ENCODE results near the gene GALM. TPM values are rescaled to one million over a fixed set of nuclear protein-coding genes. Genes with fewer than 3 reads are reported as not detected.

The GALM gene
- total RNA-seq, 1 experiment from 2014 or later: 9.1 TPM

- Mint-ChIP-seq H3K36me3 (ENCODE audit: insufficient read depth, unreplicated experiment) (peaks cover 82% of the 10 kb centered on the region), H3K9me3 (ENCODE audit: low read depth, unreplicated experiment) (peaks cover 4% of the 10 kb centered on the region), H3K27ac (ENCODE audit: unreplicated experiment) (no peak overlapping the region), H3K4me3 (ENCODE audit: low read depth, unreplicated experiment) (no peak overlapping the region), H3K27me3 (ENCODE audit: unreplicated experiment) (no peaks in the 10 kb centered on the region), H3K4me1 (ENCODE audit: low read depth, unreplicated experiment) (peaks cover 36% of the 10 kb centered on the region)
- intact Hi-C loops (cut with micrococcal nuclease; ENCODE audit: unreplicated experiment): loop anchor here (1.0 to 5.0 kb wide), 3 partner anchors 15 to 207 kb away; no protein-coding TSS in a partner anchor
- DNase-seq: no peak
- CTCF ChIA-PET: interaction anchor here (1.0 to 2.0 kb wide), 2 partner anchors 8 to 12 kb away, joined by 5 read pairs; no protein-coding TSS in a partner anchor
- BruUV-seq (replicated peaks): no TSS peak
- no peak for TF ChIP-seq CTCF (IDR thresholded peaks at IDR 0.05; ENCODE audit: unreplicated experiment)
Observed at GRCh38 chr2:38743672-38744398, 77.9 kb downstream of the GALM start.

- H3K4me1 Mint-ChIP-seq (ENCODE audit: low read depth, unreplicated experiment): peaks cover 40% of the 10 kb centered on the region
- DNase-seq: no peak
- intact Hi-C loops (cut with micrococcal nuclease; ENCODE audit: unreplicated experiment): loop anchor here (1.0 to 5.0 kb wide), 3 partner anchors 15 to 207 kb away; no protein-coding TSS in a partner anchor
- no peak overlapping the region for H3K4me3 Mint-ChIP-seq (ENCODE audit: low read depth, unreplicated experiment)
- H3K27ac Mint-ChIP-seq (ENCODE audit: unreplicated experiment): no peak overlapping the region
- BruUV-seq (replicated peaks): no TSS peak
- H3K36me3 Mint-ChIP-seq (ENCODE audit: insufficient read depth, unreplicated experiment): peaks cover 82% of the 10 kb centered on the region
- no peaks in the 10 kb centered on the region for H3K27me3 Mint-ChIP-seq (ENCODE audit: unreplicated experiment)
- CTCF ChIA-PET: interaction anchor here (2.0 kb wide), 1 partner anchor 9 kb away, joined by 5 read pairs; no protein-coding TSS in a partner anchor
- H3K9me3 Mint-ChIP-seq (ENCODE audit: low read depth, unreplicated experiment): no peaks in the 10 kb centered on the region
- TF ChIP-seq CTCF (IDR thresholded peaks at IDR 0.05; ENCODE audit: unreplicated experiment): no peak
Observed at GRCh38 chr2:38744399-38744780, 78.5 kb downstream of the GALM start.

DNA sequence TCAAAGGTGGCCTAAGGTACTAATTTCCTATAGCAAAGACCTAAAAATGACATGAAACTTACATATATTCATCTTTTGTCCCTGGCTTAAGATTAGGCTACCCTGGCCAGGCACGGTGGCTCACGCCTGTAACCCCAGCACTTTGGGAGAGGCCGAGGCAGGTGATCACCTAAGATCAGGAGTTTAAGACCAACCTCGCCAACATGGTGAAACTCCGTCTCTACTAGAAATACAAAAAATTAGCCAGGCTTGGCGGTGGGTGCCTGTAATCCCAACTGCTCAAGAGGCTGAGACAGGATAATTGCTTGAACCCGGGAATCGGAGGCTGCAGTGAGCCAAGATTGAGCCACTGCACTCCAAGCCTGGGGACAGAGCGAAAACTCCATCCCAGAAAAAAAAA lies 79.4 kb downstream of the GALM start:
- Mint-ChIP-seq H3K4me3 (ENCODE audit: low read depth, unreplicated experiment) (no peak overlapping the region), H3K4me1 (ENCODE audit: low read depth, unreplicated experiment) (peaks cover 40% of the 10 kb centered on the region), H3K27ac (ENCODE audit: unreplicated experiment) (no peak overlapping the region), H3K36me3 (ENCODE audit: insufficient read depth, unreplicated experiment) (peaks cover 83% of the 10 kb centered on the region), H3K9me3 (ENCODE audit: low read depth, unreplicated experiment) (no peaks in the 10 kb centered on the region), H3K27me3 (ENCODE audit: unreplicated experiment) (no peaks in the 10 kb centered on the region)
- DNase-seq: no peak
- no peak for TF ChIP-seq CTCF (IDR thresholded peaks at IDR 0.05; ENCODE audit: unreplicated experiment)
- CTCF ChIA-PET: interaction anchor here (2.0 kb wide), 1 partner anchor 9 kb away, joined by 5 read pairs; no protein-coding TSS in a partner anchor
- intact Hi-C loops (cut with micrococcal nuclease; ENCODE audit: unreplicated experiment): no loop called here
- BruUV-seq (replicated peaks): no TSS peak

- Mint-ChIP-seq H3K4me1 (ENCODE audit: low read depth, unreplicated experiment) (peaks cover 52% of the 10 kb centered on the region), H3K27ac (ENCODE audit: unreplicated experiment) (peak overlapping the region; percentile 100), H3K27me3 (ENCODE audit: unreplicated experiment) (peaks cover 12% of the 10 kb centered on the region), H3K4me3 (ENCODE audit: low read depth, unreplicated experiment) (peak overlapping the region; percentile 93), H3K36me3 (ENCODE audit: insufficient read depth, unreplicated experiment) (peaks cover 94% of the 10 kb centered on the region), H3K9me3 (ENCODE audit: low read depth, unreplicated experiment) (no peaks in the 10 kb centered on the region)
- no peak for DNase-seq
- intact Hi-C loops (cut with micrococcal nuclease; ENCODE audit: unreplicated experiment): no loop called here
- CTCF ChIA-PET: no interaction called here
- TF ChIP-seq CTCF (IDR thresholded peaks at IDR 0.05; ENCODE audit: unreplicated experiment): no peak
- BruUV-seq (replicated peaks): no TSS peak
Observed at GRCh38 chr2:38747007-38747424, 81.1 kb downstream of the GALM start.

All from Calu3 (cell line).